GM21367 (cell line): ENCODE results near the gene DOCK1.

Experiments used
- ATAC-seq: cut with Tn5 transposase; IDR thresholded peaks from one replicate; pipeline ENCODE4 v1.9.1; 2021; ENCODE audit not compliant: unreplicated experiment

The DOCK1 gene

DNA sequence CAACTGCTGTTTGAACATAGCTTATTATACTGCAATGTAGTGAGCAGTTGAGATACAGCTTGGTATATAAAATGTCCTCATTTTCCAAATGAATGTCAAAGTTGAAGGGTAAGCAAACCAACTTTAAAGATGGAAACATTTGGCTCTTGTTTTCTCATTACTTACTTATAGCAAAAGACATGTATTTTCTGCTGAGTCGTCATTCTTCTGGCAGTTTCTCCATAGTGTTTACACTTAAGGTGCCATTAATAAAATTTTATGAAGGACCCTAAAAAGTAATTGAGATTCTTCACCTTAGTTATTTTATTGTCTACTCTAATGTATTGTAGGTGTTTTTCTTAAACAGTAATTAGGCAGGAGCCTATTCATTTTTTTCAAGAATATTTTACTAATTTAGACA is 222.6 kb downstream of the DOCK1 start:
- ATAC-seq: no peak

DNA sequence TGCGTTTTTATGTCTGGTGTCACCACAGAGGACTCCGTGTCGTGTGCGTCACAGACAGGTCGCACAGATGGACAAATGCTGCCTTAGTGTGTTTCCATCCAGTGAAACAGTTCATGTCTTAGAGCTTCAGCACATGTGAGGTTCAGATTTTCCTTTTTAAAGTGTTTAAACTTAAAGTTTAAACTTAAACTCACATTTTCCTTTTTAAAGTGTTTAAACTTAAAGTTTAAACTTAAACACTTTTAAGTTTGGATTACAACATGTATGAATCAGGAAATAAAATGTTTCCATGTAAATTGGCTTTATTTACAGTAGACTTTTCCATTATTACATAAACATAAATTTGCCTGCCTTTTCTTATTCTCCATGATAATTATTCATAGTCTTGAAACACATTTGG is 223.9 kb downstream of the DOCK1 start:
- no peak for ATAC-seq

DNA sequence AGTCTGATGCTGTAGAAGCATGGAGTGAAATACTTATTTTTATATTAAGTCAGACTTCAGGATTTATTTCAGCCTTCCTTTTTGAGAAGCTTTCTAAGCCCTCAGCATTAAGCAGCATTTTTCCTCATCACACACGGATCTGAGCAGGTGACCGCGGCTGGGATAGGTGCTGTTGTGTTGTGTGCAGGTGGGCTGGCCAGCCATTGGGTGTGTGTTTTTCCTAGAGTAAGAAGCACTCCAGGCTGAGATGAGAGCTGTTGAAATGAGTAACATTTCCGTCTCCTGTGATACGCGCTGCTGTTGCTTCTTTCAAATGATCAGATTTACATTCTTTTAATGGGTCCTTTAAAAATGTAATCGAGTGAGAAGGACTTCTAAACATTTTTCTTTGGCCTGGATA is 227.2 kb downstream of the DOCK1 start:
- no peak for ATAC-seq

DNA sequence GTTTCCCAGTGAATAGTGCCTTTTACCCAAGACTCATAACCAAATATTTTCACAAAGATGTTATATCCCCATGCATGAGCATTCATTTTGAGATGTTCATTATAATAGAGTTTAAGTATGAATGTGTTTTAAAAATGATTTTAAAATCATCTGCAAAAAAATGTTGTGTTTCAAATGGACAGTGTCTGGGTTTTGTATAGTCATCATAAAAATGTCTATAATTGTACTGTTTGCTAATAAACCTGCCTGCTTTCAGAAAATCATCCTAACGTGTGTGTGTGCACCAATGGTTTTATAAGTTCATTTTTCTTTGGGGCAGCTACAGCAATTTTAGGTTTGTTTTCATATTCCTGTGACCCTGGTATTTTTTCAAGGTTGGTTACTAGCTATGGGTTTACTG is 228.0 kb downstream of the DOCK1 start:
- no peak for ATAC-seq

DNA sequence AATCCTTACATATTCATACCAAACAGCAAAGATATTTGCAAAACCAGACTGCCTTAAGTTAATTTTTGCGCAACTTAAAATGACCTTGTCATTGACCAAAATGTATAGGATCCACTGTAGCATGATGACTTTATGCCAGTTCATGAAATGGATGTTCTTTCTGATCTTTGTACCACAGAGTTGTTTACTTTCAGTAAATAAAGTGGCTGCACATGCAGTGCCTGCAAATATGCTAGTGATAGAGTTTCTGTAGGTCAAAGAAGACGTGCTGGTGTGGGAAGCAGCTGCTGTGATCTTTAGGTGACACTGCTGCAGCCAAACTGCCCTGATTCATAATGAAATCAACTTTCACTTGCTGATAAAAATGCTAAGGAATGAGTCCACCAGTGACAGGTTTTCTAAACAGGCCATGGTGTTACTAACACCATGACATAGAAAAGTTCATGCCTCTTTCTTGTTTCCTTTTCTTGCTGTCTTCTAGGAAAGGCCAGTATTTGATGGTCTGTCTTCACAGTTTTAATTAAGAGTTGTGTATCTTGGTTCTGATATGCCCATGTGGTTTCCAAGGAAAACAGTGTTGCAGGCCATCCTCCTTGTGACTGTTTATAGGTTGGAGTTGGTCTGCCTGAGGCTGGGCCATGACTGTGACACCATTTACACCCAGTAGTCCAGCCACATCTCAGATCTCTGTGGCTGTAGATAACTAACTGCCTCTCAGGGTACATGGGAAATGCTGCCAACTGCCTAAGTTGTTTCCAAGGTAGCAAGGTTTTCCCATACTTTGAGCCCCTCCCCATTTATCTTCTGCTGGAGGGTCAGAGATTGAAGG is 228.7 kb downstream of the DOCK1 start:
- no peak for ATAC-seq

DNA sequence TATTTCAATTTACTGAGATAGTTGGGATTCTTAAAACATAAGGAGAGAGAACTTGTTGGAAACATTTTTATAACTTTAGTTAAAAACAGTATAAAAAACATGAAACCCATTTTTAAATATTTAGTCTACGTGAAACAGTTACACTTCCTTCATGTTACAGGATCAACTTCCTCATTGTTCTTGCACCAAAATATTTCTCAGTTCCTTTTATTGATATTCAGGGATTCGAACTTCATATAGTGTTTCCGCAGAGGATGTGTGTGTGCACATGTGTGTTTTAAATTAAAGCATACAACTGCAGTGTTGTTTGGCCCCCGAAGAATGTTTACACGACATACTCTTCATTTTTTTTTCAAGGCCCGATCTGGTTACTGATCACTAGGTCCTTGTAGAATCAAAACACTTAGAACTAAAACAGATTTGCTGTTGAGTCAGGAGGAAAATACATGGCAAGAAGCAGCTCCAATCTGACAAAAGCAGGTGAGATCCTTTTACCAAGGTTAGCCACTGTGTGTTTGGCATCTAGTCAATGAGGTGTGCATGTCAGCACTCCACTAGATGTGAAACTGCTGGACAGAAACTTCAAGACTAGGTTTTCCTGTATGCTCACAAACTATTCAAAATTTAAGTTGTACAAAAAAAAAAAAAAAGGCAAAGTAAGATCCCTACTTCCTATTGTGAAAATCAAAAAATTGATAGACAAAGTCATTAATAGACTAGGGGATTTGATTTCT is 230.8 kb downstream of the DOCK1 start:
- no peak for ATAC-seq

DNA sequence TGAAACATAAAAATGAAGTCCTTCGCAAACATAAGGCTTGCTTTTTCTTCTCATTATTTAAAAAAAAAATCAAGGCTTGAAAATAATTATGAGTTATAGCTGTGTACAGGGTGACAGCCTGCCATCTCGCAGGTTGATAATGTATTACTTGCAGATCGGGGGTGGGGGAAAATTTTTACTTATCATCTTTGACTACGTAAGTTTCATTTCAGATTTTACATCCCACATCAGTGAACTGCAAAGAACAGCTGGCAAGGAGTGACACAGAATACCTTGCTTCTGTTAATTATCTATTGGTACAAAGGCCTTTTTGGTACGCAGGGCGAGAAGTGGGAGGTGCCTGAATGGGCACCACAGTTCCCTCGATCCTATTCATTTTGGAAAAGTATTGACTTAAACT is 232.2 kb downstream of the DOCK1 start:
- no peak for ATAC-seq

DNA sequence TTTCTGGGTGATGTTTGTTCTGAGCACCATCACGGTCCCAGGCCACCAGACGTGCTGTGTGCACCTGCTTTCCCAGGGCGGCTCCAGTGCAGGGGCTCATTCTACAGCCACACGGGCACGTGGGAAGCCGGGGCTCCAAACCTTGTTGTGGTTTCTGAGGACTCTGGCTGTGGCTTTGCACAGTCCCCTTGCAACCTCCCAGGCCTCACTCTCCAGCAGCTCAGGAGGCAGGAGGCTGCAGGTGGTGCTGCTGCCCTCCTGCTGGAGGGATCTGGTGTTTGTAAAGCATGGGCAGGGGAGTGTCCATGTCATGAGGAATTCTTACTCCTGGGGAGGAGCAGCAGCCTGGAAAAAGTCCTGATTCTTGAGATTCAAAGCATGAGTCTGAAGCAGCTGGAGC is 236.9 kb downstream of the DOCK1 start:
- no peak for ATAC-seq

DNA sequence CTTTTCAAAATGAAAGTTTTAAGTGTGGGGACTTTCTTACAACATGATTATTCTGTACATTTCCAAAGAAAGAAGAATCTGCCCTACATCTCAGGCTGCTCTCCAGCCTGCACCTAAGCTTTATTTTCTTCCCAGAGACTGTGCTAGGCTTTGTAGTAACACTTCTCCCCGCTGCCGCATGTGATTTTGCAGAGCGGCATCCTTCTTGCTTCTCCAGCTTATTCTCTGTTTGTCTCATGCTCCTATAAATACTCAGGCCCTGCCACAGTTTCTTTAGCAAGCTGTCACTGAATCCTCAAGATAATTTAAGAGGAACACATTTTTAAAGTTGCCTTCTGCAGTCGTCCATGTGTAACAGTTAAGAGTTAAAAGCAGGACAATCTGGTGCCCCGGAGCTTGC is 237.6 kb downstream of the DOCK1 start:
- ATAC-seq: no peak

DNA sequence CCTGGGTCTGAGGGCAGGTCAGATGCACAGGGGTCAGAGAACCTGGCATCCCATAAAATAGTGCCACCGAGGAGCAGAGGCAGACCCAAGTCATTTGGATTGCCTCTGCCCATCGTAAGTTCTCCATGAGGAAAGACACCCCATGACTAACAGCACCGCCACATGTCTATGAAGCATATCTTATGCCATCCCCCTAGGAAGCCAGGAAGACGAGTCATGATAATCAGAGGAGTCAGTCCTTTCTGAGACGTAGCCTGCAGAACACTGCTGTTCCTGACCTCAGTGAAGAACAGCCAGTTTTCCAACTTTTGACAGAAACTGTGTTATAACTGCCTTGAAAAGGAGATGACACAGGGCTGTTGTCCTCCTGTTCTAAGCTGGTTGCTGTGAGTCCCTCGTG is 239.9 kb downstream of the DOCK1 start:
- no peak for ATAC-seq

DNA sequence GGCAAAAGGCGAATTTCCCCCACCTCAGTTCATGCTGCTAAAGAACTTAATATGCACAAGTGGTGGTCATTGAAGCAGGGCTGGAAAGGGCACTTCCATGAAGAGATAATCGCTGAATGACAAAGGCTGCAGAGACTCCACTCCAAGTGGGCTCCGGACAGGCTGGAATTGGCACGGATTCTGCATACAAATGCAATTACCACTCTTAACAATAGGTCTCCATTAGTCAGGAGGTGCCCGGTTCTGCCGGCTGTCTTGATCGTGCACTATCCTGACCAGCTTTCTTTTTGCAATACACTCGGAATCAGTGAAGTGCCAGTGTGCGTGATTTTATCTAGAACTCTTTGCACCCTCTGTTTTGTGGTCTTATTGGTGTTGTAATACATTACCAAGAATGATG is 241.4 kb downstream of the DOCK1 start:
- no peak for ATAC-seq

DNA sequence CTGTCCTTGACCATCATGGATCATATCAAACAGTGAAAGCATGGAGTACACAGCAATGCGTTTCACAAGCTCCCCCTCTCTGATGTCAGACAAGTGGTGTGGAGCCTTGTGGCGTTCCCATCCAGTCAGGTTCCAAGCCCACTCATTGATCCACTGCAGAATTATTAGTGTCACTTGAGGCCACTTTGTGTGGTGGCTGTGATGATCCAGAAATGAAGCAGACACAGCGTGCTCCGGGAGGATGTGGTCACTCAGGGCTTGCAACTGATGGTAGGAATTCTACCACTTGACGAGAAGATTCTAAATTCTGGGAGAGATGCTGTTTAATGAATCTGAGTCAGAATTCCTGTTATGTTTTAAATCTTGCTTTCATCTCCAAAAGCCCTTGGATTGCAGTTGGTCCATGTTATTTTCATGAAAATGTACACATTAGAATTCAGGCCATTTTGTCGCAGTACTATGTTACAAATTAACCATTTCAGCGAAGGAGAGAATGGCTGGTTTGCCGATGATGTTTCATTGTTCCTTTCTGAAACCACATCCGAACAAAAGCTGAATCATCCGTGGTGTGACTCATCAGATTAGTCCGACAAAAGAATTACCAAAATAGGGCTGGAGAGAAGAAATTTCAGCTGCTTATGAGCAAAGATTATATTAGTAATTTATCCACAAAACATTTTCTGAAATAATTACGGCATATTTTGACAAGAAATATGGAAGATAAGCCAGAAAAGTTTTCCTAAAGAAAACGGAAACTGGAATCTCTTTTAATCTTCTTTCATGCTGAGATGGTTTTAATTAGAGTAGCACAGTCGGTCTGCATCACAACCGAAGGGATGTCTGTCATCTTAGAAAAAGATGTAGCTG is 243.1 kb downstream of the DOCK1 start:
- ATAC-seq: no peak

DNA sequence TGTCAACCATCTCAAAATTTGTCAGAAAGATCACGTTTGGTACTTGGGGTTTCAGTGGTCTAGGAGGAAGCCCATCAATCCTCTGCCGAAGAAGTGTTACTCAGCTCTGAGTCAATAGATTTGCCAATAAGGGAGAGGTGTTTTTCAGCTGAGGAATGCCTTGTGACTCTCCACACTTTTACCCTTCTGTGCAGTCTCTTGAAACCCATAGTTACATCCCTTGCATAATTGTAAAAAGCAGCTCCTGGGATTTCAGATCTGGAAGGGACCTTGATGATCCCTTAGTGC is 243.6 kb downstream of the DOCK1 start:
- ATAC-seq: no peak

DNA sequence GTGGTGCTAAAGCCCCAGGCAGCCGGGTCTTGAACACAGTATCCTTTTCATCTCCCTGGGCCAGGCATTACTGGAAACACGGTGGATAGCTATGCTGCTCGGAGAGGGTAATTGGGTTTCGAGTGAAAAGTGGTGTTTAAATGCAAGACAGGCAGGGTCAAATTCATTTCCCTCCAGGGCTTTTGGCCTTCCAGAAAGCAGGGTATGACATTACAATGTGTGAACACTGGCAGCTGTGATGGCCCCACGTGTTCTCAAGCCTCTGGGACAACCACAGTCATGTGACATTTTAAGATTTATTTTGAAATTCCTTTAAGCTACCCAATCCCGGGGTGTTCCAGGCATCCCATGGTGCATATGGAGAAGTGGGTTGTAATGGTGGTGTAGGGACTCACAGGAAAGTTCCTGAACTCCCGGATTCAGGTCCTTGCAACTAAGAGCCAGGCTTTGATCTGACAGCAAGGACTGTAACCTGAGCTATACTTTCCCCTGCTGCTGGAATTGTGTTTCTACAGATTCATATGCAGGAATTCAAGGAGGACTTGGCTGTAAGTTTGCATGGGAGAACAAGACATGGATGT is 244.4 kb downstream of the DOCK1 start:
- no peak for ATAC-seq

DNA sequence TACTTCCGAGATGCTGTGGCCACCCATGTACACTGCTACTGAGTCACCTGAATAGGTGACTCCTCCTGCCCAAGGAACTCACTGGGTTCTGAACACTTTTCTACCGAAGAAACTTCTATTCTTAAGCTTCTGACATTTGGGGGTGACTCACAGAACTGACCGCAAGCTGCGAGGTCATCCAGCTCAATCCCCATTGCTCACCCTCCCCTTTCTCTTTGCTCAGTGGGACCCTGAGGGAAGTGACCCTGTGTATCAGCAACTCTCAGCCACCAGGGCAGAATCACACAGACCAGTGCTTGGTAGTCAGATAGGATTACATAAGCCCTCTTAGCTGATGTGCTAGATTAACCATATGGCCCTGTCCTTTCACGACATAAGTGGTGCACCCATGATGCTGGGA is 244.9 kb downstream of the DOCK1 start:
- ATAC-seq: no peak

DNA sequence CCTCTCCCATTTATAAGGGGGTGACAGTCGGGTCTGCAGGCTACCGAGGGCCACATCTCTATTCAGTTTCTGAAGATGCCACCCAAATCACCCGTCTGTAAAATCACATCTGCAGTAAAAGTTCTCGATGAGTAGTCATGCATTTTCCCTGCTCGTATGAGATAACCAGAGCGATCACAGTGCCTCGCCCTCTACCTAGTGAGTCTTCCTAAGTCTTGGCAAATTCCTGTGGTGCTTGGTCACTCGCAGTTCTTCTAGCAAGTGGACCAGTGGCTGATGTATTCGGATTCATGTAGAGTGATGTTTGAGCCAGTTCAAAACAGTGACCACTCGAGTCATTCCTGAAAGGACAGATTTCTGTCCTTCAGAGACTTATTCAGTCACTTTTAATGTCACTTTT is 246.3 kb downstream of the DOCK1 start:
- ATAC-seq: no peak

DNA sequence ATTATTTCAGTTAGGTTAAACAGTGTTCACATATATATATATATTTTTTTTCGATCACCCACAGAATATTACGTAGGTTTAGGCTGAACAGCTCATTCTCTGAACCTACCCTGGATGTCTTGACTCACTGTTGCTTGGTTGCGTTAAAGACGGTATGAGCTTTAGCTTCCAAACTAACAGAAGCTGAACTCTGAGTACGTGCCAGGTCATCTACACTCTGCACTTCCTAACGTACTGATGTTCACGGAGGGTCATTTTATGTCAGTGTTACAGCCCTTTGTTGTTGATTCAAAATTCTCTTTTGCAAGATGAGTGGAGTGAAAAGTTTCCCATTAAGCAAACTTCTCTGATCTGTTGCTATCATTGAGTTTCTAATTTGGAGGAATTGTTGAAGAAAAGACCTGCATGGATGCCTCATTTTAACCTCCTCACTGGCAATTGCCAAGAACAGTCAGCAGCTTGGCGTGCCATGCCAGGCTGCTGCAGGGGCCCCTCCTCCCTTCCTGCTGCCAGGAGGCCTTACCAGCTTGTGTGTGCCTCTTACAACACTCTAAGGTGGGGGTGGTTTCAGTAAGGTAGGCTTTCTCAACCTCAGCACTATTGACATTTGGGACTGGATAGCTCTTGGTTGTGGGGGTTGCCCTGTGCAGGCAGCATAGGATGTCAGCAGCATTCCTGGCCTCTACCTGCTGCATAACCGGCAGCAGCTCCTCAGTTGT is 246.9 kb downstream of the DOCK1 start:
- no peak for ATAC-seq

DNA sequence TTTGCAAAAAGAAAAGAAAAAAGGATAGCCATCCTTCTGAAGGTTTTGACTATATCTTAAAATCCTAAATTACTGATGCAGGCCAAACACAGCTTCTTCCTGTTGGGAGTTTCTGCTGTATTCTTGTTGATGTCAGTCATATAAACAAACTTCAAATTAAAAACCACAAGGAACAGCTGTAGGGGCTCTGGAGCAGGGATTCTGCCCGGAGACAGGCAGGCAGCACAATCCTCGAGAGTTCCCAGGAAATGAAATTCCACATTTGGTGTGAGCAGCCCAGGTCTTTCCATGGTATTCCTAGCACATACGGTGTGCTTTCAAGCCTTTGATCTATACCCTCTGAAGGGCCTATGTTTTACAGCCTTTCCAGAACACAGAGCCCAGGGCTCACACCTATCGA is 248.0 kb downstream of the DOCK1 start:
- ATAC-seq: no peak

DNA sequence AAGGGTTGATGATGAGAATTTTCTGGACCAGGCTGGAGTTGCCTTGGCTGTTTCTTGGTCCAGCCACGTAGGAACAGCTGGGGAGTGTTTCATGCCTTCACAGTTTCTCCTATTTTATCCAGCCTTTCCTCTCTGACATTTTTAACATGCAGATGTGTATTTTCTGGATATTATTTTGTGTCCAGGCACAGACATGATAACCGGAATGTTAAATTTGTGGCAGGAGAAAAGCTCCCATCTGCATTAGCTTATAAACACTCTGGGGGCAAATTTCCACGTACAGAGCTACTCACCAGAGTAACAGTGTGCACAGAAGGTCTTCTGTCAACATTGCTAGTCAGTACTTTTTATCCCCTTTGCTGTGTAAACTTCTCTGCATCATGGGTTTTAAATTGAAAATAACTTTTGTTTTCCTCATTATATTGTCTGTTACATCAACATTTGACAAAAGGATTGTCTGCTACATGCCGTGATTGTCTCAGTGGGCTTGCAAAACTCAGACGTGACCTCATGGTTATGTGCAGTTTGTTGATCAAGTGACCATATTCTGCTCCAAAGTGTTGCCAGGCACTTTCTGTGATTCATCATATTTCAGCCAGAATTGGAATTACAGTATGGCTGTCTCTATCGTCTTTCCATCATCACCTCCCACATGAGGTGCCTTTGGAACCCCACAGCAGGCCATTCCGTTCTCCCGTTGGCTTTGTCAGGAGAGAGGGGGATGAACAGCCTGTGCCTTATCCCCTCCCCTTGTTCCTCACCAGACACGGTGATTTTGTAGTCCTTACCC is 249.8 kb downstream of the DOCK1 start:
- ATAC-seq: no peak

DNA sequence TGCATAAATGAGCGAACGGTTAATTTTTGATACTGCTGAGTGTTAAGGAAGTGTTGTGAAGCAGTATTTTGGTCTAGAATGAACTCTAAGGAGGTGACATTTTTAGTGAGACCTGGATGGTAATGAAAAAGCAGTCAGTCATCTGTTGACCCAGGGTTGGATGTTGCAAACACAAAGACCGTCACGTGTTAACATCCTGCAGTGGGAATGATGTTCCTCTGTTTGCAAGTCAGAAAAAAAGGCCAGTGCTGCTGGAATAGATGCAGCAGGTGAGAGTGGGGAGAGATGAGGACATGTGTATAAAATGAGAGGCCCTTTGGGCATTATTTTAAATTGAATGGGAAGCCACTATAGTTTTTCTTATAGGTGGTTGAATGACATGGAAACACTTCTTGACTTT is 251.9 kb downstream of the DOCK1 start:
- ATAC-seq: no peak
